Thyroid gland (tissue), 4 donors: ENCODE results near the gene LYRM1. TPM values are rescaled to one million over a fixed set of nuclear protein-coding genes. Genes with fewer than 3 reads are reported as not detected.
"Not testable (repeated sequence)": the region's sequence is repeated elsewhere in the genome, so short reads cannot be mapped to it uniquely, and the experiment has no call there.

Experiments
- DNase-seq, 2 donors: peaks; one replicate each; pipeline ENCODE4 v3.0.0-alpha.2; 2019
- H3K27ac ChIP-seq, 3 donors: fragments of 200-600 bp; sonication (generic); 1 replicate in 2 of 3; 2 replicates in 1 of 3; pipeline ENCODE4 v1.5.1; 2016 to 2019; ENCODE audit warnings: mild to moderate bottlenecking in 1 of 3, moderate library complexity in 1 of 3
- H3K27me3 ChIP-seq: fragments of 200-600 bp; sonication (generic); one replicate; pipeline ENCODE4 v1.5.1; 2019
- H3K36me3 ChIP-seq, 2 donors: fragments of 200-600 bp; sonication (generic); one replicate each; pipeline ENCODE4 v1.5.1; 2016 to 2019
- H3K4me1 ChIP-seq, 2 donors: fragments of 200-600 bp; sonication (generic); one replicate each; pipeline ENCODE4 v1.5.1; 2017 to 2019
- H3K4me3 ChIP-seq, 3 donors: fragments of 200-600 bp; sonication (generic); replicated peaks in 1 of 3; 1 replicate in 2 of 3; 2 replicates in 1 of 3; pipeline ENCODE4 v1.5.1; 2016; ENCODE audit warnings: mild to moderate bottlenecking in 1 of 3
- H3K9me3 ChIP-seq: fragments of 200-600 bp; sonication (generic); one replicate; pipeline ENCODE4 v1.5.1; 2017
- CTCF ChIP-seq, 6 experiments: fragments of 200-600 bp in 3 of 6; fragments of 450-650 bp in 3 of 6; sonication (generic) in 3 of 6; IDR thresholded peaks; one replicate each; pipeline ENCODE4 v1.5.1; 2016 to 2019; ENCODE audit warnings: antibody characterized with exemption in 6 of 6, mild to moderate bottlenecking in 2 of 6, inconsistent platforms in 1 of 6, moderate library complexity in 1 of 6
- POLR2A ChIP-seq, 2 donors: fragments of 450-650 bp; IDR thresholded peaks; one replicate each; pipeline ENCODE4 v1.6.1; 2017; ENCODE audit warnings: antibody characterized with exemption in 2 of 2, mild to moderate bottlenecking in 2 of 2, moderate library complexity in 1 of 2
- WGBS, 2 donors: methylation state at CpG; one replicate each; pipeline ENCODE4 v1.1.5; 2017; 5-methylcytosine and 5-hydroxymethylcytosine counted together
- intact Hi-C: fragments of 100-400 bp; cut with DNase I; formaldehyde crosslinking; loops from one replicate; pipeline ENCODE4 v1.15.1; 2023
- total RNA-seq, 4 donors: library from RNA; depleted of rRNA; stranded (reverse); fragments of >200 nt; gene quantifications; one replicate each; pipeline ENCODE4 v1.2.3, GENCODE V29; 2016

Gene LYRM1
- total RNA-seq, 4 donors from 2014 or later, result 32.8 to 43.7 (median 41.0) TPM

DNA sequence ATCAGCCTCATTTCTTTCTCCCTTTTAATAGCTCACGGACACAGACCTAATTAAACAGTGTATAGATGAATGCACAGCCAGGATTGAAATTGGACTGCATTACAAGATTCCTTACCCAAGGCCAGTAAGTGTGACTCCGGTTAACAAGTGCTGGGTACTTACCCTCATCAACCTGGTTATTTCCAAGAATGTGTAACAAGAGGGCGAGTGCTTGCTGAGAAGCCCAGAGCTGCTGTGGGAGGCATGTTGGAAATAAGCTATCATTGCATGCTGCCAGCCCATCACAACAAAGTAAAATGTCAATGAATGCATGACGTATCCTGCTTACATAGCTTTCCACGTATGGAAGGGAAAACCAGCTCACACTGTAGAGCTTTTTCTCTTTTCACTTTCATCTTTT is 19.5 kb downstream of the LYRM1 start:
- Histone ChIP-seq H3K4me1 (no peaks in the 10 kb centered on the region), H3K4me3 (no peak overlapping the region), H3K27ac (no peak overlapping the region), H3K9me3 (no peaks in the 10 kb centered on the region), H3K27me3 (no peaks in the 10 kb centered on the region), H3K36me3 (no peaks in the 10 kb centered on the region)
- no peak for TF ChIP-seq CTCF (IDR thresholded peaks at IDR 0.05)
- no peak for TF ChIP-seq POLR2A (IDR thresholded peaks at IDR 0.05)
- DNase-seq, result no peak
- 88 to 92% methylated on average over 5 of the region's 5 CpGs for WGBS, 2 donors
- intact Hi-C loops, result no loop called here

GRCh38 chr16:20920799-20921198 is 20.2 kb downstream of the LYRM1 start:
- Histone ChIP-seq H3K9me3 (no peaks in the 10 kb centered on the region), H3K4me3 (no peak overlapping the region), H3K27ac (no peak overlapping the region), H3K36me3 (no peaks in the 10 kb centered on the region), H3K4me1 (no peaks in the 10 kb centered on the region), H3K27me3 (no peaks in the 10 kb centered on the region)
- no peak for TF ChIP-seq POLR2A (IDR thresholded peaks at IDR 0.05)
- TF ChIP-seq CTCF (IDR thresholded peaks at IDR 0.05), result no peak
- no peak for DNase-seq
- WGBS, 2 donors, result 98 to 99% methylated on average over 2 of the region's 2 CpGs
- intact Hi-C loops, result no loop called here

GRCh38 chr16:20923876-20924275 is 23.3 kb downstream of the LYRM1 start:
- Histone ChIP-seq H3K36me3 (no peaks in the 10 kb centered on the region), H3K27me3 (no peaks in the 10 kb centered on the region), H3K4me1 (no peaks in the 10 kb centered on the region), H3K4me3 (no peak overlapping the region), H3K9me3 (no peaks in the 10 kb centered on the region), H3K27ac (no peak overlapping the region)
- no peak for DNase-seq
- 84 to 92% methylated on average over 3 of the region's 3 CpGs for WGBS, 2 donors
- no peak for TF ChIP-seq POLR2A (IDR thresholded peaks at IDR 0.05)
- no peak for TF ChIP-seq CTCF (IDR thresholded peaks at IDR 0.05)
- intact Hi-C loops, result no loop called here

- H3K36me3 ChIP-seq, result no peaks in the 10 kb centered on the region
- 100% methylated on average over 1 of the region's 1 CpG for WGBS, 2 donors
- no peak overlapping the region for H3K27ac ChIP-seq
- DNase-seq, result no peak
- no peaks in the 10 kb centered on the region for H3K27me3 ChIP-seq
- TF ChIP-seq POLR2A (IDR thresholded peaks at IDR 0.05) (no peak), CTCF (IDR thresholded peaks at IDR 0.05) (no peak)
- no peaks in the 10 kb centered on the region for H3K9me3 ChIP-seq
- intact Hi-C loops, result no loop called here
- no peaks in the 10 kb centered on the region for H3K4me1 ChIP-seq
- no peak overlapping the region for H3K4me3 ChIP-seq
Measured at GRCh38 chr16:20925751-20926150, 25.2 kb downstream of the LYRM1 start.

GRCh38 chr16:20928774-20929411 is 28.3 kb downstream of the LYRM1 start:
- DNase-seq, result no peak
- intact Hi-C loops, result no loop called here
- 86 to 96% methylated on average over 5 of the region's 5 CpGs for WGBS, 2 donors

GRCh38 chr16:20929676-20930364 is 29.2 kb downstream of the LYRM1 start:
- H3K9me3 ChIP-seq, H3K4me1 ChIP-seq, H3K36me3 ChIP-seq, H3K4me3 ChIP-seq, H3K27ac ChIP-seq, intact Hi-C loops, DNase-seq, H3K27me3 ChIP-seq: not testable (repeated sequence)
- WGBS, 2 donors, result 85 to 87% methylated on average over 10 of the region's 10 CpGs

More at GRCh38 chr16:20928774-20929411, 28.3 kb downstream of the LYRM1 start:
- no peaks in the 10 kb centered on the region for H3K4me1 ChIP-seq
- no peaks in the 10 kb centered on the region for H3K9me3 ChIP-seq
- H3K4me3 ChIP-seq, result no peak overlapping the region
- H3K27ac ChIP-seq, result no peak overlapping the region
- H3K27me3 ChIP-seq, result no peaks in the 10 kb centered on the region
- H3K36me3 ChIP-seq, result no peaks in the 10 kb centered on the region
- TF ChIP-seq CTCF (IDR thresholded peaks at IDR 0.05) (no peak), POLR2A (IDR thresholded peaks at IDR 0.05) (no peak)
